Activated CD8-positive, alpha-beta T cell treated with anti-CD3 and anti-CD28 coated beads for 36 hours (primary cell): ENCODE measurements around the gene ULK3. TPM values are rescaled to one million over a fixed set of nuclear protein-coding genes. Genes with fewer than 3 reads are reported as not detected.

Source experiments
- ATAC-seq: fragments of 200-7000 bp; cut with Tn5 transposase; one replicate; pipeline ENCODE4 v1.10.0; 2021; ENCODE audit warnings: mild to moderate bottlenecking, moderate library complexity
- CTCF ChIA-PET: fragments of 350-600 bp; sonication (Branson Sonifier 250); formaldehyde crosslinking; loops from one replicate; lab custom pipeline; 2021; ENCODE audit warnings: antibody characterized with exemption; lab: Charles Lee
- POLR2A ChIA-PET: fragments of 350-600 bp; sonication (Branson Sonifier 250); formaldehyde crosslinking; loops from one replicate; lab custom pipeline; 2021; ENCODE audit warnings: antibody characterized with exemption; lab: Charles Lee
- DNase-seq: peaks from one replicate; pipeline ENCODE4 v3.0.0-alpha.2; 2020
- H3K27ac Mint-ChIP-seq: one replicate; pipeline ENCODE4 v1.8.0; 2021; ENCODE audit warnings: mild to moderate bottlenecking, mixed read lengths
- H3K27me3 Mint-ChIP-seq: one replicate; pipeline ENCODE4 v1.8.0; 2021; ENCODE audit warnings: mixed read lengths
- H3K36me3 Mint-ChIP-seq: one replicate; pipeline ENCODE4 v1.8.0; 2021; ENCODE audit warnings: low read depth, mixed read lengths
- H3K4me1 Mint-ChIP-seq: one replicate; pipeline ENCODE4 v1.8.0; 2021; ENCODE audit warnings: low read depth, mixed read lengths
- H3K4me3 Mint-ChIP-seq: one replicate; pipeline ENCODE4 v1.8.0; 2021; ENCODE audit warnings: mild to moderate bottlenecking, moderate library complexity, mixed read lengths
- H3K9me3 Mint-ChIP-seq: one replicate; pipeline ENCODE4 v1.8.0; 2021; ENCODE audit warnings: mixed read lengths
- CTCF ChIP-seq: fragments of 200-600 bp; IDR thresholded peaks from one replicate; pipeline ENCODE4 v1.8.0; 2022; ENCODE audit warnings: antibody characterized with exemption, mild to moderate bottlenecking
- intact Hi-C: fragments of 100-400 bp; cut with micrococcal nuclease; formaldehyde crosslinking; loops from one replicate; pipeline ENCODE4 v1.10.0; 2022
- total RNA-seq, 2 experiments: library from RNA; stranded (reverse); gene quantifications; one replicate each; pipeline ENCODE4 v1.2.3, GENCODE V29; 2021

ULK3 gene
- total RNA-seq, 2 experiments from 2014 or later, result 45.9 to 49.3 TPM

- peaks cover 8% of the 10 kb centered on the region for H3K4me1 Mint-ChIP-seq
- H3K9me3 Mint-ChIP-seq, result no peaks in the 10 kb centered on the region
- H3K36me3 Mint-ChIP-seq, result no peaks in the 10 kb centered on the region
- CTCF ChIA-PET, result interaction anchor here (1.0 to 1.7 kb wide), 3 partner anchors 10 to 187 kb away, joined by 4 to 5 read pairs (median 4); no protein-coding TSS in a partner anchor
- H3K4me3 Mint-ChIP-seq, result no peak overlapping the region
- peaks cover 4% of the 10 kb centered on the region for H3K27me3 Mint-ChIP-seq
- H3K27ac Mint-ChIP-seq, result no peak overlapping the region
- intact Hi-C loops, result no loop called here
- no peak for ATAC-seq
- no peak for TF ChIP-seq CTCF
- POLR2A ChIA-PET, result interaction anchor here (0.9 to 2.3 kb wide), 2 partner anchors 16 to 17 kb away, joined by 4 to 6 read pairs; no protein-coding TSS in a partner anchor
- DNase-seq, result no peak
Measured at GRCh38 chr15:74821091-74821789, 21.7 kb downstream of the ULK3 start.

- ATAC-seq, result no peak
- POLR2A ChIA-PET, result interaction anchor here (2.3 kb wide), 1 partner anchor 17 kb away, joined by 6 read pairs; no protein-coding TSS in a partner anchor
- no peaks in the 10 kb centered on the region for H3K27me3 Mint-ChIP-seq
- CTCF ChIA-PET, result interaction anchor here (0.9 to 1.7 kb wide), 3 partner anchors 9 to 52 kb away, joined by 3 to 4 read pairs (median 4); no protein-coding TSS in a partner anchor
- TF ChIP-seq CTCF, result no peak
- DNase-seq, result no peak
- no peak overlapping the region for H3K4me3 Mint-ChIP-seq
- H3K9me3 Mint-ChIP-seq, result no peaks in the 10 kb centered on the region
- intact Hi-C loops, result no loop called here
- peaks cover 8% of the 10 kb centered on the region for H3K4me1 Mint-ChIP-seq
- no peaks in the 10 kb centered on the region for H3K36me3 Mint-ChIP-seq
- H3K27ac Mint-ChIP-seq, result no peak overlapping the region
Measured at GRCh38 chr15:74820056-74820455, 22.9 kb downstream of the ULK3 start.

GRCh38 chr15:74817370-74817737 is 25.6 kb downstream of the ULK3 start:
- ChIA-PET POLR2A (interaction anchor here (2.5 kb wide), 1 partner anchor 9 kb away, joined by 11 read pairs; no protein-coding TSS in a partner anchor), CTCF (interaction anchor here (0.9 to 6.0 kb wide), 4 partner anchors 18 to 49 kb away, joined by 3 to 18 read pairs (median 4); no protein-coding TSS in a partner anchor)
- Mint-ChIP-seq H3K4me1 (peaks cover 8% of the 10 kb centered on the region), H3K9me3 (no peaks in the 10 kb centered on the region), H3K27ac (no peak overlapping the region), H3K27me3 (no peaks in the 10 kb centered on the region), H3K36me3 (no peaks in the 10 kb centered on the region), H3K4me3 (no peak overlapping the region)
- DNase-seq (no peak), ATAC-seq (no peak)
- intact Hi-C loops, result no loop called here
- TF ChIP-seq CTCF, result no peak

- Mint-ChIP-seq H3K4me3 (no peak overlapping the region), H3K4me1 (peaks cover 8% of the 10 kb centered on the region), H3K27me3 (no peaks in the 10 kb centered on the region), H3K36me3 (no peaks in the 10 kb centered on the region), H3K9me3 (no peaks in the 10 kb centered on the region), H3K27ac (no peak overlapping the region)
- ATAC-seq, result no peak
- no peak for TF ChIP-seq CTCF
- ChIA-PET CTCF (interaction anchor here (0.9 to 6.0 kb wide), 4 partner anchors 17 to 48 kb away, joined by 3 to 18 read pairs (median 4); no protein-coding TSS in a partner anchor), POLR2A (interaction anchor here (1.0 to 2.5 kb wide), 2 partner anchors 9 to 12 kb away, joined by 3 to 11 read pairs; no protein-coding TSS in a partner anchor)
- DNase-seq, result no peak
- intact Hi-C loops, result no loop called here
Measured at GRCh38 chr15:74816624-74817369, 26.2 kb downstream of the ULK3 start.
